ENCODE measurements around the gene PRDM8.

GRCh38 chr4:80231180-80231579 lies 33.9 kb downstream of the PRDM8 start:
- TF ChIP-seq CTCF (IDR thresholded peaks at IDR 0.05 in 8 of 11, conservative IDR thresholded peaks at IDR 0.05 in 3 of 11) (no peak), POLR2AphosphoS5 (IDR thresholded peaks at IDR 0.05) (no peak)

Measured in spleen (tissue), 7 donors.